Testis (tissue), 2 donors: ENCODE results near the gene LKAAEAR1.

ENCODE experiments used
- CTCF ChIP-seq, 3 experiments: fragments of 450-650 bp in 2 of 3; fragments of 200-600 bp in 1 of 3; sonication (generic) in 1 of 3; IDR thresholded peaks; one replicate each; pipeline ENCODE4 v1.5.1; 2016 to 2019; ENCODE audit warnings: antibody characterized with exemption in 3 of 3, mild to moderate bottlenecking in 2 of 3, moderate library complexity in 1 of 3
- POLR2A ChIP-seq: fragments of 450-650 bp; IDR thresholded peaks from one replicate; pipeline ENCODE4 v1.6.1; 2017; ENCODE audit warnings: antibody characterized with exemption, mild to moderate bottlenecking, moderate library complexity

GRCh38 chr20:64092258-64093012, 8.2 kb upstream of the LKAAEAR1 start:
- TF ChIP-seq CTCF (IDR thresholded peaks at IDR 0.05) (no peak), POLR2A (no peak)
